GM12892 (cell line): ENCODE data around the gene ANXA4.

Source experiments
- POLR2A ChIP-seq: IDR thresholded peaks from 2 replicates; pipeline ENCODE4 v1.6.1; 2011; ENCODE audit warnings: low read depth, low read length, control low read depth
- POLR2AphosphoS5 ChIP-seq: IDR thresholded peaks from 2 replicates; pipeline ENCODE4 v1.6.1; 2011; ENCODE audit warnings: low read depth, low read length, control low read depth

DNA sequence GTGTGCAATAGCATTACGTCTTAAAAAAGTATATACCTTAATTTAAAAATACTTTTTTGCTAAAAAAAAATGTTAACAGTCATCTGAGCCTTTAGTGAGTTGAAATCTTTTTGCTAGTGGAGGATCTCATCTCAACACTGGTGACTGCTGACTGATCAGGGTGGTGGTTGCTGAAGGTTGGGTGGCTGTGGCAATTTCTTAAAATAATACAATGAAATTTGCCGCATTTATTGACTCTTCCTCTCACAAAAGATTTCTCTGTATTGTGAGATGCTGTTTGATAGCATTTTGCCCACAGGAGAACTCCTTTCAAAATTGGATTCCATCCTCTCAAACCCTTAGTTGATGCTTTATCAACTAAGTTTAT is 46.1 kb upstream of the ANXA4 start:
- TF ChIP-seq POLR2A (no peak), POLR2AphosphoS5 (no peak)
